ENCODE results near the gene CEBPZ.
"Not testable (repeated sequence)": the region's sequence is repeated elsewhere in the genome, so short reads cannot be mapped to it uniquely, and the experiment has no call there.

CEBPZ gene

DNA sequence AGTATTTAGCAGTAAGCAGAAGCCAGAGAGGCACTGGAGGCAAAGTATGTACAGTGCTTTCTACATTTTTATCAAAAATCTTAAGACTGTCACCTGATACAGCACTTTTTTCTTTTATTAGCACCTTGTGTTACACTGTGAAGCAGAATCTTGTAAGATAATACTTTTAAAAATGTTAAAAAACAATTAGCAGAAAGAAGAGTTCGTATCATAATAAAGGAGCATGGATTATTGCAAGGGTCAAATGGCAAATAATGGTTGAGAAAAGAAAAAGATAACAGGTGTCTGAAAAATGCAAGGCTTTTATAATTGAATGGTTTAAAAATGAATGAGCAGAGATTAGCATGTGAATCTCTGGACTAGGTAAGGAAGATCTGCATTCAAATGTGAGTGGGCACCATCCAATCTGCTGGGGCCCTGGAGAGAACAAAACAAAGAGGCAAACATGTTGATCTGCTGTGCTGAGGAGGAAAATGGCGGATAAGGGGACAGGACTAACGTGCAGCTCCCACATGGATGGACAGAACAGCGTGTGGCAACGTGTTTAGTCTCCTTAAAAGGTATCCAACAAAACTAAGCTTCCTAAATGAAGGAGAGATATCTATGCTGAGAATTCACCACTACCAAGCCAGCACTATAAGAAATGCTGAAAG is 25.6 kb downstream of the CEBPZ start:
- H3F3A ChIP-seq (ENCODE audit: insufficient read depth, low read length), result no peaks in the 10 kb centered on the region
- H3K9me2 ChIP-seq (replicated peaks; ENCODE audit: insufficient read depth, low read length), result no peaks in the 10 kb centered on the region
- no peak for DNase-seq
- H2AFZ ChIP-seq (ENCODE audit: low read length), result no peak overlapping the region
- peaks cover 52% of the 10 kb centered on the region for H3K36me3 ChIP-seq (replicated peaks; ENCODE audit: insufficient read depth, low read length)
- peaks cover 75% of the 10 kb centered on the region for H3K79me2 ChIP-seq (ENCODE audit: low read length)
- no peak overlapping the region for H3K27ac ChIP-seq (ENCODE audit: low read length)
- H3K4me3 ChIP-seq (ENCODE audit: low read length), result no peak overlapping the region
- H4K20me1 ChIP-seq (ENCODE audit: insufficient read depth, low read length), result no peaks in the 10 kb centered on the region
- H3K9me3 ChIP-seq (replicated peaks; ENCODE audit: insufficient read depth, low read length), result no peaks in the 10 kb centered on the region
- TF ChIP-seq EZH2phosphoT487 (IDR thresholded peaks at IDR 0.05; ENCODE audit: low read length), result no peak
- no peak for TF ChIP-seq EZH2 (optimal IDR thresholded peaks at IDR 0.05; ENCODE audit: low read depth, low read length)
- TF ChIP-seq CTCF (IDR thresholded peaks at IDR 0.05; ENCODE audit: low read length), result no peak
- no peaks in the 10 kb centered on the region for H3K4me1 ChIP-seq (ENCODE audit: low read length)
- no peaks in the 10 kb centered on the region for H3K27me3 ChIP-seq (replicated peaks; ENCODE audit: insufficient read depth, low read length)
- H3K9ac ChIP-seq (ENCODE audit: low read length), result no peak overlapping the region
- no peak overlapping the region for H3K4me2 ChIP-seq (ENCODE audit: low read depth, low read length)

GRCh38 chr2:37205071-37205661 is 26.2 kb downstream of the CEBPZ start:
- peaks cover 79% of the 10 kb centered on the region for H3K79me2 ChIP-seq (ENCODE audit: low read length)
- not testable (repeated sequence) for H4K20me1 ChIP-seq (ENCODE audit: insufficient read depth, low read length); H3K9ac ChIP-seq (ENCODE audit: low read length); H2AFZ ChIP-seq (ENCODE audit: low read length); H3K9me3 ChIP-seq (replicated peaks; ENCODE audit: insufficient read depth, low read length); H3K27me3 ChIP-seq (replicated peaks; ENCODE audit: insufficient read depth, low read length); DNase-seq; H3F3A ChIP-seq (ENCODE audit: insufficient read depth, low read length); H3K4me3 ChIP-seq (ENCODE audit: low read length); H3K4me2 ChIP-seq (ENCODE audit: low read depth, low read length); H3K4me1 ChIP-seq (ENCODE audit: low read length); H3K27ac ChIP-seq (ENCODE audit: low read length); H3K9me2 ChIP-seq (replicated peaks; ENCODE audit: insufficient read depth, low read length)
- H3K36me3 ChIP-seq (replicated peaks; ENCODE audit: insufficient read depth, low read length), result peaks cover 48% of the 10 kb centered on the region

GRCh38 chr2:37203708-37204107 is 27.7 kb downstream of the CEBPZ start:
- peaks cover 36% of the 10 kb centered on the region for H3K36me3 ChIP-seq (replicated peaks; ENCODE audit: insufficient read depth, low read length)
- H3K27ac ChIP-seq (ENCODE audit: low read length), result no peak overlapping the region
- no peaks in the 10 kb centered on the region for H3K9me2 ChIP-seq (replicated peaks; ENCODE audit: insufficient read depth, low read length)
- no peak overlapping the region for H3K4me3 ChIP-seq (ENCODE audit: low read length)
- H3K79me2 ChIP-seq (ENCODE audit: low read length), result peaks cover 77% of the 10 kb centered on the region
- no peaks in the 10 kb centered on the region for H3K27me3 ChIP-seq (replicated peaks; ENCODE audit: insufficient read depth, low read length)
- H3K9ac ChIP-seq (ENCODE audit: low read length), result no peak overlapping the region
- DNase-seq, result no peak
- H3K9me3 ChIP-seq (replicated peaks; ENCODE audit: insufficient read depth, low read length), result no peaks in the 10 kb centered on the region
- H2AFZ ChIP-seq (ENCODE audit: low read length), result no peak overlapping the region
- no peaks in the 10 kb centered on the region for H3K4me1 ChIP-seq (ENCODE audit: low read length)
- no peak overlapping the region for H3K4me2 ChIP-seq (ENCODE audit: low read depth, low read length)
- no peaks in the 10 kb centered on the region for H4K20me1 ChIP-seq (ENCODE audit: insufficient read depth, low read length)
- TF ChIP-seq CTCF (IDR thresholded peaks at IDR 0.05; ENCODE audit: low read length) (no peak), EZH2phosphoT487 (IDR thresholded peaks at IDR 0.05; ENCODE audit: low read length) (no peak), EZH2 (optimal IDR thresholded peaks at IDR 0.05; ENCODE audit: low read depth, low read length) (no peak)
- no peaks in the 10 kb centered on the region for H3F3A ChIP-seq (ENCODE audit: insufficient read depth, low read length)

- H3K4me1 ChIP-seq (ENCODE audit: low read length), result no peaks in the 10 kb centered on the region; the same call in 1 of the 2 replicates
- H3K4me2 ChIP-seq (ENCODE audit: low read depth, low read length), result no peak overlapping the region
Measured at GRCh38 chr2:37201766-37202165, 29.6 kb downstream of the CEBPZ start.

More at GRCh38 chr2:37201766-37202165, 29.6 kb downstream of the CEBPZ start:
- Histone ChIP-seq H4K20me1 (ENCODE audit: insufficient read depth, low read length) (no peaks in the 10 kb centered on the region), H3K9ac (ENCODE audit: low read length) (no peak overlapping the region), H2AFZ (ENCODE audit: low read length) (no peak overlapping the region), H3K4me3 (ENCODE audit: low read length) (no peak overlapping the region), H3K9me3 (replicated peaks; ENCODE audit: insufficient read depth, low read length) (no peaks in the 10 kb centered on the region), H3K9me2 (replicated peaks; ENCODE audit: insufficient read depth, low read length) (no peaks in the 10 kb centered on the region), H3K79me2 (ENCODE audit: low read length) (peaks cover 77% of the 10 kb centered on the region), H3K36me3 (replicated peaks; ENCODE audit: insufficient read depth, low read length) (peaks cover 26% of the 10 kb centered on the region), H3K27me3 (replicated peaks; ENCODE audit: insufficient read depth, low read length) (no peaks in the 10 kb centered on the region), H3F3A (ENCODE audit: insufficient read depth, low read length) (no peaks in the 10 kb centered on the region), H3K27ac (ENCODE audit: low read length) (no peak overlapping the region)
- no peak for DNase-seq
- TF ChIP-seq EZH2phosphoT487 (IDR thresholded peaks at IDR 0.05; ENCODE audit: low read length) (no peak), CTCF (IDR thresholded peaks at IDR 0.05; ENCODE audit: low read length) (no peak), EZH2 (optimal IDR thresholded peaks at IDR 0.05; ENCODE audit: low read depth, low read length) (no peak)
